HCT116 (cell line): Measurements from ENCODE around the gene CRY2.

Experiments
- CBX3 ChIP-seq: IDR thresholded peaks from 2 replicates; pipeline ENCODE4 v1.6.1; 2012; ENCODE audit warnings: low read depth
- POLR2AphosphoS5 ChIP-seq: IDR thresholded peaks from 2 replicates; pipeline ENCODE4 v1.6.1; 2011; ENCODE audit warnings: mild to moderate bottlenecking, low read depth, low read length, moderate library complexity
- SP1 ChIP-seq: IDR thresholded peaks from 2 replicates; pipeline ENCODE4 v1.6.1; 2012; ENCODE audit warnings: low read depth
- TF ChIP-seq, protein P1 (sequence below), 3 experiments: fragments of 200-600 bp in 1 of 3; sonication (generic) in 1 of 3; IDR thresholded peaks in 2 of 3; conservative IDR thresholded peaks in 1 of 3; 2 replicates each; pipeline ENCODE4 v1.5.1; 2012 to 2017; ENCODE audit warnings: low read depth in 2 of 3, low read length in 2 of 3, antibody characterized with exemption in 1 of 3, borderline replicate concordance in 1 of 3, control low read depth in 1 of 3, mild to moderate bottlenecking in 1 of 3, mixed read lengths in 1 of 3, mixed run types in 1 of 3, moderate library complexity in 1 of 3; ENCODE audit not compliant: insufficient read depth in 1 of 3
- TF ChIP-seq, protein P2 (sequence below): IDR thresholded peaks from 2 replicates; pipeline ENCODE4 v1.6.1; 2012

DNA sequence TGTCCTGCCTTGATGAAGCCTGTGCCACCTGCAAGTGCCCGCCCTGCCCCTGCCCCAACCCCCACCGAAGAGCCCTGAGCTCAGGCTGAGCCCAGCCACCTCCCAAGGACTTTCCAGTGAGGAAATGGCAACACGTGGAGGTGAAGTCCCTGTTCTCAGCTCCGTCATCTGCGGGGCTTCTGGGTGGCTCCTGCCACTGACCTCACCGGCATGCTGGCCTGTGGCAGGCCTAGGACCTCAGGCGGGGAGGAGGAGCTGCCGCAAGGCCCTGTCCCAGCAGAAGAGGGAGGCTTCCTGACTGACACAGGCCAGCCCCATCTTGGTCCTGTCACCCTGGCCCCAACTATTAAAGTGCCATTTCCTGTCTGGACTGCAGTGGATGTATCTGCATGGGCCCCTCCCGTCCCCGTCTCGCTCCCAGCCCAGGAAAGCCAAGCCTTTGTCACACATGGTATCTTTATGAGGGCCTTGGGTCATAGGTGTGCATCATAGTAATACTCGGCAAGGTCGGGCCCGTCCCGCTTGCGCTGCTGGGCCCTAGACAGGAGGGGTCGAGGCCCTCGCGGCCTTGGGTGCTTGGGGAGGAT, 58.9 kb downstream of the CRY2 start:
- no peak for TF ChIP-seq SP1
- TF ChIP-seq, protein P1, sequence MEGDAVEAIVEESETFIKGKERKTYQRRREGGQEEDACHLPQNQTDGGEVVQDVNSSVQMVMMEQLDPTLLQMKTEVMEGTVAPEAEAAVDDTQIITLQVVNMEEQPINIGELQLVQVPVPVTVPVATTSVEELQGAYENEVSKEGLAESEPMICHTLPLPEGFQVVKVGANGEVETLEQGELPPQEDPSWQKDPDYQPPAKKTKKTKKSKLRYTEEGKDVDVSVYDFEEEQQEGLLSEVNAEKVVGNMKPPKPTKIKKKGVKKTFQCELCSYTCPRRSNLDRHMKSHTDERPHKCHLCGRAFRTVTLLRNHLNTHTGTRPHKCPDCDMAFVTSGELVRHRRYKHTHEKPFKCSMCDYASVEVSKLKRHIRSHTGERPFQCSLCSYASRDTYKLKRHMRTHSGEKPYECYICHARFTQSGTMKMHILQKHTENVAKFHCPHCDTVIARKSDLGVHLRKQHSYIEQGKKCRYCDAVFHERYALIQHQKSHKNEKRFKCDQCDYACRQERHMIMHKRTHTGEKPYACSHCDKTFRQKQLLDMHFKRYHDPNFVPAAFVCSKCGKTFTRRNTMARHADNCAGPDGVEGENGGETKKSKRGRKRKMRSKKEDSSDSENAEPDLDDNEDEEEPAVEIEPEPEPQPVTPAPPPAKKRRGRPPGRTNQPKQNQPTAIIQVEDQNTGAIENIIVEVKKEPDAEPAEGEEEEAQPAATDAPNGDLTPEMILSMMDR (IDR thresholded peaks at IDR 0.05 in 2 of 3, conservative IDR thresholded peaks at IDR 0.05 in 1 of 3; ENCODE audit: borderline replicate concordance in 1 of 3, insufficient read depth in 1 of 3, low read depth in 2 of 3, low read length in 2 of 3) = no peak
- TF ChIP-seq, protein P2, sequence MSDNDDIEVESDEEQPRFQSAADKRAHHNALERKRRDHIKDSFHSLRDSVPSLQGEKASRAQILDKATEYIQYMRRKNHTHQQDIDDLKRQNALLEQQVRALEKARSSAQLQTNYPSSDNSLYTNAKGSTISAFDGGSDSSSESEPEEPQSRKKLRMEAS = no peak
- TF ChIP-seq POLR2AphosphoS5 = no peak
- no peak for TF ChIP-seq CBX3
